ENCODE measurements around the gene EBLN1. TPM values are rescaled to one million over a fixed set of nuclear protein-coding genes. Genes with fewer than 3 reads are reported as not detected.
A peak's percentile ranks its signal among the peaks of the same experiment; 100 is the strongest.

Gene EBLN1
- total RNA-seq, 2 experiments from 2014 or later = not detected

DNA sequence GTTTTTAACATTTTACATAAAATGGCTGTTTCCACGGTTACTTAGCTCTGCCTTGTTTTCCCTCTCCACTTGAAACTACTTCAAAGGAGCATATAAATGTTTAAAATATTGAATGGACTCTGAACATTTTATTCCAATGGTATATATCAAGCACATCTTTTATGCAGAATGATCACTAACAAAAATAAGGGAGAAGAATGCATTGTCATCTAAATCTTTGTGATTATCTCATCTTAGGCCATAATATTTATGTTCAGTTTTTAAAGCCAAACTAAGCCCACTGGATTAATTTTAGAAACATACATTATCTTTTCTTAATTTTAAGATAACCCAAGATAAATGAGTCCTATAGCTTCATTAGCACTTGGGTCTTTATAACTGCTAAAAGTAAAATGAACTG lies 13.4 kb upstream of the EBLN1 start:
- no TSS peak for BruUV-seq (replicated peaks)
- TF ChIP-seq, protein P1, sequence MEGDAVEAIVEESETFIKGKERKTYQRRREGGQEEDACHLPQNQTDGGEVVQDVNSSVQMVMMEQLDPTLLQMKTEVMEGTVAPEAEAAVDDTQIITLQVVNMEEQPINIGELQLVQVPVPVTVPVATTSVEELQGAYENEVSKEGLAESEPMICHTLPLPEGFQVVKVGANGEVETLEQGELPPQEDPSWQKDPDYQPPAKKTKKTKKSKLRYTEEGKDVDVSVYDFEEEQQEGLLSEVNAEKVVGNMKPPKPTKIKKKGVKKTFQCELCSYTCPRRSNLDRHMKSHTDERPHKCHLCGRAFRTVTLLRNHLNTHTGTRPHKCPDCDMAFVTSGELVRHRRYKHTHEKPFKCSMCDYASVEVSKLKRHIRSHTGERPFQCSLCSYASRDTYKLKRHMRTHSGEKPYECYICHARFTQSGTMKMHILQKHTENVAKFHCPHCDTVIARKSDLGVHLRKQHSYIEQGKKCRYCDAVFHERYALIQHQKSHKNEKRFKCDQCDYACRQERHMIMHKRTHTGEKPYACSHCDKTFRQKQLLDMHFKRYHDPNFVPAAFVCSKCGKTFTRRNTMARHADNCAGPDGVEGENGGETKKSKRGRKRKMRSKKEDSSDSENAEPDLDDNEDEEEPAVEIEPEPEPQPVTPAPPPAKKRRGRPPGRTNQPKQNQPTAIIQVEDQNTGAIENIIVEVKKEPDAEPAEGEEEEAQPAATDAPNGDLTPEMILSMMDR (conservative IDR thresholded peaks at IDR 0.05; ENCODE audit: low read length) = no peak
- TF ChIP-seq EZH2phosphoT487 (IDR thresholded peaks at IDR 0.05; ENCODE audit: borderline replicate concordance, low read depth, low read length) = no peak
- Histone ChIP-seq H2AFZ (ENCODE audit: low read length) (peak overlapping the region; percentile 99), H4K20me1 (ENCODE audit: insufficient read depth, low read length) (no peaks in the 10 kb centered on the region), H3K9me3 (ENCODE audit: low read length) (no peaks in the 10 kb centered on the region), H3K4me3 (ENCODE audit: low read depth, low read length, poor library complexity, severe bottlenecking) (peak overlapping the region; percentile 77), H3K27ac (ENCODE audit: low read depth, low read length, poor library complexity, severe bottlenecking) (no peak overlapping the region), H3K36me3 (ENCODE audit: insufficient read depth, low read length) (no peaks in the 10 kb centered on the region), H3K9me2 (ENCODE audit: insufficient read depth, low read length) (no peaks in the 10 kb centered on the region), H3K4me1 (ENCODE audit: insufficient read depth, low read length, poor library complexity, severe bottlenecking) (peaks cover 6% of the 10 kb centered on the region), H3K79me2 (ENCODE audit: insufficient read depth, low read depth, low read length) (no peaks in the 10 kb centered on the region), H3K4me2 (ENCODE audit: low read length) (peak overlapping the region; percentile 96)
- POLR2A ChIA-PET = interaction anchor here (0.6 to 1.0 kb wide), 3 partner anchors 55 to 91 kb away, joined by 3 read pairs; partner anchors contain the start of gene COMMD3
- CTCF ChIA-PET (ENCODE audit: unreplicated experiment) = no interaction called here
- no peak for DNase-seq (ENCODE audit: low spot score)
- intact Hi-C loops (cut with micrococcal nuclease; ENCODE audit: unreplicated experiment) = no loop called here

DNA sequence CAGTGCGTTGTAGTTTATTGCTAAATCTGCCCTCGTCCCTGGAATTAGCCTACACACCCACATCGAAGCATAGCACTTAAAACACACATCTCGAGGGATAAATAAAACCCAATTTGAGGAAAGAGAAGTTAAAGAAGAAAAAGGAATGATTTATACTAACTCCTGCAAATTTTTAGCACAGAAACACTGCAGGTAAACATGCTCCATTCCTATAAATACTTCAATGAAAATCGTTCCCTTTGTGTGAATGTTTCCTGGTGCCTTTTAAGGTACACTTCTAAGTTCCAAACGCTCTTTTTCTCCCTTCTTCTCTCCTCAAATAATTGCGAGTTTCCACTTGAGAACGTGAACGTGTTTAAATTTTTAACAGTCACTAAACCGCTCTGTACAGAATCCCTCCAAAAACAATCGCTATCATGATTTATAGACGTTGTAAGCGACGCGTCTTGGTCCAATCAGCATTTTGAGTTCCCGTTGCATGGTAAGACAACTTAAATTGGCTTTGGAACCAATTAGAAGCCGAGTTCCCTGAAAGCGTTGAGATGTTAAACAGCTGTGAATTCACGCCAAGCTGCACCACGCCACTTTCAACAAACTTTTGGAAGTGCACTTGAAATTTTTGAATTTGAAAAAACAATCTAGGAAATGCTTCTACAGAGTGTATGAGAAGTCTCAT lies 12.5 kb upstream of the EBLN1 start:
- BruUV-seq (replicated peaks) = no TSS peak
- peak overlapping the region; percentile 77 for H3K4me3 ChIP-seq (ENCODE audit: low read depth, low read length, poor library complexity, severe bottlenecking)
- intact Hi-C loops (cut with micrococcal nuclease; ENCODE audit: unreplicated experiment) = loop anchor here (1.0 kb wide), 1 partner anchor 484 kb away; the partner anchor contains the start of gene PIP4K2A
- POLR2A ChIA-PET = interaction anchor here (0.6 to 1.6 kb wide), 5 partner anchors 28 to 92 kb away, joined by 3 to 11 read pairs (median 3); partner anchors contain the start of gene COMMD3
- H3K4me2 ChIP-seq (ENCODE audit: low read length) = peak overlapping the region; percentile 96
- peak; percentile 75 for DNase-seq (ENCODE audit: low spot score)
- no peaks in the 10 kb centered on the region for H3K9me3 ChIP-seq (ENCODE audit: low read length)
- no peaks in the 10 kb centered on the region for H3K36me3 ChIP-seq (ENCODE audit: insufficient read depth, low read length)
- no peaks in the 10 kb centered on the region for H3K79me2 ChIP-seq (ENCODE audit: insufficient read depth, low read depth, low read length)
- no peaks in the 10 kb centered on the region for H4K20me1 ChIP-seq (ENCODE audit: insufficient read depth, low read length)
- peaks cover 6% of the 10 kb centered on the region for H3K4me1 ChIP-seq (ENCODE audit: insufficient read depth, low read length, poor library complexity, severe bottlenecking)
- TF ChIP-seq, protein P1 (conservative IDR thresholded peaks at IDR 0.05; ENCODE audit: low read length) = no peak
- no peak for TF ChIP-seq EZH2phosphoT487 (IDR thresholded peaks at IDR 0.05; ENCODE audit: borderline replicate concordance, low read depth, low read length)
- peak overlapping the region; percentile 99 for H2AFZ ChIP-seq (ENCODE audit: low read length)
- CTCF ChIA-PET (ENCODE audit: unreplicated experiment) = no interaction called here
- no peaks in the 10 kb centered on the region for H3K9me2 ChIP-seq (ENCODE audit: insufficient read depth, low read length)
- H3K27ac ChIP-seq (ENCODE audit: low read depth, low read length, poor library complexity, severe bottlenecking) = peak overlapping the region; percentile 25

DNA sequence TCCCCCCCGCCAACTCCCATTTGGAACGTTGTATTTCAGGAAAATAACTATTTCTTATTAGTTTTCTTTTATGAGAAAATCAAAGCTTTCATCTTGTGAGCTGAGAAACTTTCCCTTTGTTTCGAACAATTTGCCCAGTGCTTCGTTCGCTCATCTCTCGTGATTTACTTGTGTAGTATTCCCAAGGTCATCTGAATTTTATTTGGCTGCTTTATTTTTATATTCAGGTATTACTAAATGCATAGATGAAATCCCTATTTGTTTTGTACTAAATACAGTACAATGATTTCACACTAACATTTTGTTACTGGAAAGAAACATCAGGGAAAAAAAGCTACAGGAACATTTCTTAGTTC lies 12.0 kb upstream of the EBLN1 start:
- peaks cover 6% of the 10 kb centered on the region for H3K4me1 ChIP-seq (ENCODE audit: insufficient read depth, low read length, poor library complexity, severe bottlenecking)
- H3K4me3 ChIP-seq (ENCODE audit: low read depth, low read length, poor library complexity, severe bottlenecking) = peak overlapping the region; percentile 77
- H2AFZ ChIP-seq (ENCODE audit: low read length) = peak overlapping the region; percentile 99
- H4K20me1 ChIP-seq (ENCODE audit: insufficient read depth, low read length) = no peaks in the 10 kb centered on the region
- no peaks in the 10 kb centered on the region for H3K9me3 ChIP-seq (ENCODE audit: low read length)
- H3K36me3 ChIP-seq (ENCODE audit: insufficient read depth, low read length) = no peaks in the 10 kb centered on the region
- H3K9me2 ChIP-seq (ENCODE audit: insufficient read depth, low read length) = no peaks in the 10 kb centered on the region
- CTCF ChIA-PET (ENCODE audit: unreplicated experiment) = no interaction called here
- H3K4me2 ChIP-seq (ENCODE audit: low read length) = peak overlapping the region; percentile 96
- POLR2A ChIA-PET = interaction anchor here (0.6 to 1.6 kb wide), 3 partner anchors 29 to 86 kb away, joined by 3 to 11 read pairs (median 4); partner anchors contain the start of gene COMMD3
- TF ChIP-seq, protein P1 (conservative IDR thresholded peaks at IDR 0.05; ENCODE audit: low read length) = no peak
- no peak for DNase-seq (ENCODE audit: low spot score)
- no peaks in the 10 kb centered on the region for H3K79me2 ChIP-seq (ENCODE audit: insufficient read depth, low read depth, low read length)
- no TSS peak for BruUV-seq (replicated peaks)
- intact Hi-C loops (cut with micrococcal nuclease; ENCODE audit: unreplicated experiment) = loop anchor here (1.0 to 10.0 kb wide), 7 partner anchors 87 to 735 kb away; partner anchors contain the start of genes COMMD3, DNAJC1, MLLT10 and PIP4K2A
- H3K27ac ChIP-seq (ENCODE audit: low read depth, low read length, poor library complexity, severe bottlenecking) = peak overlapping the region; percentile 25
